HepG2 (cell line): ENCODE data around the gene AJM1. TPM values are rescaled to one million over a fixed set of nuclear protein-coding genes. Genes with fewer than 3 reads are reported as not detected.

ENCODE experiments used
- AFF4 ChIP-seq: sonication (generic); formaldehyde crosslinking; IDR thresholded peaks from 2 replicates; pipeline ENCODE4 v1.4.0; 2020; ENCODE audit warnings: missing genetic modification reagents
- BRCA1 ChIP-seq: sonication (generic); formaldehyde crosslinking; IDR thresholded peaks from 2 replicates; pipeline ENCODE4 v1.4.0; 2020; ENCODE audit warnings: missing genetic modification reagents
- CBX5 ChIP-seq: sonication (generic); formaldehyde crosslinking; IDR thresholded peaks from 2 replicates; pipeline ENCODE4 v1.4.0; 2020; ENCODE audit warnings: missing genetic modification reagents, borderline replicate concordance
- DR1 ChIP-seq: sonication (generic); formaldehyde crosslinking; IDR thresholded peaks from 2 replicates; pipeline ENCODE4 v1.8.0; 2021; ENCODE audit warnings: mild to moderate bottlenecking, missing genetic modification reagents, inconsistent platforms
- ELF4 ChIP-seq: sonication (generic); formaldehyde crosslinking; IDR thresholded peaks from 2 replicates; pipeline ENCODE4 v1.5.0; 2020; ENCODE audit warnings: missing genetic modification reagents, mild to moderate bottlenecking, moderate library complexity, borderline replicate concordance
- GATA4 ChIP-seq: sonication (generic); IDR thresholded peaks from 2 replicates; pipeline ENCODE4 v1.6.1; 2016; ENCODE audit warnings: antibody characterized with exemption, low read depth, borderline replicate concordance
- HOXA3 ChIP-seq: sonication (generic); formaldehyde crosslinking; IDR thresholded peaks from 2 replicates; pipeline ENCODE4 v1.5.0; 2020; ENCODE audit warnings: missing genetic modification reagents
- KLF13 ChIP-seq: sonication (generic); formaldehyde crosslinking; IDR thresholded peaks from 2 replicates; pipeline ENCODE4 v1.4.0; 2020; ENCODE audit warnings: mild to moderate bottlenecking, missing genetic modification reagents
- SKI ChIP-seq: fragments of 450-650 bp; IDR thresholded peaks from one replicate; pipeline ENCODE4 v1.6.1; 2018; ENCODE audit warnings: mild to moderate bottlenecking; ENCODE audit not compliant: partially characterized antibody
- ZBTB38 ChIP-seq: sonication (generic); formaldehyde crosslinking; IDR thresholded peaks from 2 replicates; pipeline ENCODE4 v1.5.1; 2020; ENCODE audit warnings: mild to moderate bottlenecking, missing genetic modification reagents
- ZC3H13 ChIP-seq: sonication (generic); formaldehyde crosslinking; IDR thresholded peaks from 2 replicates; pipeline ENCODE4 v1.8.1; 2023; ENCODE audit warnings: mild to moderate bottlenecking, missing genetic modification reagents, moderate library complexity
- ZEB1 ChIP-seq: IDR thresholded peaks from 2 replicates; pipeline ENCODE4 v1.6.1; 2012; ENCODE audit warnings: mild to moderate bottlenecking, low read depth, inconsistent platforms; ENCODE audit not compliant: insufficient replicate concordance
- ZFX ChIP-seq: sonication (generic); formaldehyde crosslinking; IDR thresholded peaks from 2 replicates; pipeline ENCODE4 v1.4.0; 2020; ENCODE audit warnings: mild to moderate bottlenecking, low read depth, missing genetic modification reagents, moderate library complexity
- ZFY ChIP-seq: sonication (generic); formaldehyde crosslinking; IDR thresholded peaks from 2 replicates; pipeline ENCODE4 v1.4.0; 2020; ENCODE audit warnings: missing genetic modification reagents
- ZNF430 ChIP-seq: sonication (generic); formaldehyde crosslinking; IDR thresholded peaks from 2 replicates; pipeline ENCODE4 v1.9.0; 2021; ENCODE audit warnings: mild to moderate bottlenecking, missing genetic modification reagents
- ZNF446 ChIP-seq: sonication (generic); formaldehyde crosslinking; IDR thresholded peaks from 2 replicates; pipeline ENCODE4 v1.5.0; 2020; ENCODE audit warnings: mild to moderate bottlenecking, missing genetic modification reagents
- ZNF543 ChIP-seq: sonication (generic); formaldehyde crosslinking; IDR thresholded peaks from 2 replicates; pipeline ENCODE4 v1.4.0; 2020; ENCODE audit warnings: mild to moderate bottlenecking, missing genetic modification reagents
- ZNF788 ChIP-seq: sonication (generic); formaldehyde crosslinking; IDR thresholded peaks from 2 replicates; pipeline ENCODE4 v1.5.0; 2020; ENCODE audit warnings: mild to moderate bottlenecking, missing genetic modification reagents, borderline replicate concordance
- ZUFSP ChIP-seq: sonication (generic); formaldehyde crosslinking; IDR thresholded peaks from 2 replicates; pipeline ENCODE4 v1.9.0; 2021; ENCODE audit warnings: missing genetic modification reagents, mild to moderate bottlenecking, borderline replicate concordance
- polyA plus RNA-seq, 8 experiments: library from polyadenylated mRNA; depleted of rRNA in 3 of 8; stranded (reverse) in 7 of 8; unstranded in 1 of 8; fragments of >200 nt; fragmentation: Illumina TruSeq in 4 of 8; extraction: Trizol in 4 of 8; gene quantifications; 2 replicates each; pipeline versions ENCODE4 v1.2.1 to v1.2.3, GENCODE V29; 2011 to 2016; ENCODE audit warnings: low read depth in 4 of 8, missing spikeins in 1 of 8, mixed read lengths in 1 of 8; ENCODE audit not compliant: insufficient read depth in 1 of 8
- total RNA-seq, 5 experiments: library from RNA; depleted of rRNA; stranded (reverse); fragments of >200 nt; fragmentation: Illumina TruSeq; extraction: Trizol; gene quantifications; 2 replicates each; pipeline ENCODE4 v1.2.3, GENCODE V29; 2016; ENCODE audit warnings: low read depth in 1 of 5
- TF ChIP-seq, protein P1 (sequence below): sonication (generic); formaldehyde crosslinking; IDR thresholded peaks from 2 replicates; pipeline ENCODE4 v1.5.1; 2020; ENCODE audit warnings: missing genetic modification reagents, mild to moderate bottlenecking, borderline replicate concordance
- TF ChIP-seq, protein P2 (sequence below): sonication (generic); formaldehyde crosslinking; IDR thresholded peaks from 2 replicates; pipeline ENCODE4 v1.4.0; 2020; ENCODE audit warnings: mild to moderate bottlenecking, low read depth, missing genetic modification reagents

The AJM1 gene
- total and polyA plus RNA-seq, 2 of the 13 experiments (the other 11 are each of a cell fraction or from before 2014, with no cell fraction given) = 1.1 to 1.2 TPM

DNA sequence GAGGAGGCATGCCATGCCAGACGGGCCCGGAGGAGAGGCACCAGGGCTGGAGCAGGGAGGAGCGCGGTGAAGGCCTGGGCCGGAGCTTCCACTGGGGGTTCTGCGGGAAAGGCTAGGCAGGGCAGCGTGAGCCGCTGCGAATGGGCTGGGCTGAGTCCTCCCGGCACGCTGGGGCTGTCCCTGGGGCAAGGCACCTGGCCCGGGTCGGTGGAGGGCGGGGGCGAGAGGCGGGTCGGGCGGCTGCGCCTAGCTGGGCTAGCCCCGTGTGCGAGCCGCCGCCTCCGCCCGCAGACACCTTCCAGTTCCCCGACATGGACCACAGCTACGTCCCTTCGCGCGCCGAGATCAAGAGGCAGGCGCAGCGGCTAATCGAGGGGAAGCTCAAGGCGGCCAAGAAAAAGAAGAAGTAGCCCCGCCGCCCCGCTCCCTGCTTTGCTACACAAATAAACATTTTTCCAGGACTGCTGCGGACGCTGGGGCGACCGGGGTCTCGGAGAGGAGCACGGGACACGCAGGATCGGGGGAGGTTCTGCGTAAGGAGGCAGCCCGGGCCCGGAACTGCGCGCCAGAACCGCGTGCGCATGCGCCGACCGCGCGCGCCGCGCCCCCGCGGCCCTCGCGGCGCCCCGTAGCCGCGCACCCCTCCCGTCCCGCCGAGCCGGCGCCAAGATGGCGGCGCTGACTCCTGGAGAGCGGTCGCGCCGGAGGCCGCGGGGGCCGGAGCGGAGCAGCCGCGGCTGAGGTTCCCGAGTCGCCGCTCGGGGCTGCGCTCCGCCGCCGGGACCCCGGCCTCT, 34.8 kb upstream of the AJM1 start, which contains the start of gene RABL6 (continued):
- peak; percentile 52; the same call in 1 of the 2 replicates for TF ChIP-seq AFF4 (CRISPR knock-in tag)
- TF ChIP-seq KLF13 (CRISPR knock-in tag) = 0 out of 2 replicates have a peak, but pooled peaks have one; percentile 40
- TF ChIP-seq, protein P1, sequence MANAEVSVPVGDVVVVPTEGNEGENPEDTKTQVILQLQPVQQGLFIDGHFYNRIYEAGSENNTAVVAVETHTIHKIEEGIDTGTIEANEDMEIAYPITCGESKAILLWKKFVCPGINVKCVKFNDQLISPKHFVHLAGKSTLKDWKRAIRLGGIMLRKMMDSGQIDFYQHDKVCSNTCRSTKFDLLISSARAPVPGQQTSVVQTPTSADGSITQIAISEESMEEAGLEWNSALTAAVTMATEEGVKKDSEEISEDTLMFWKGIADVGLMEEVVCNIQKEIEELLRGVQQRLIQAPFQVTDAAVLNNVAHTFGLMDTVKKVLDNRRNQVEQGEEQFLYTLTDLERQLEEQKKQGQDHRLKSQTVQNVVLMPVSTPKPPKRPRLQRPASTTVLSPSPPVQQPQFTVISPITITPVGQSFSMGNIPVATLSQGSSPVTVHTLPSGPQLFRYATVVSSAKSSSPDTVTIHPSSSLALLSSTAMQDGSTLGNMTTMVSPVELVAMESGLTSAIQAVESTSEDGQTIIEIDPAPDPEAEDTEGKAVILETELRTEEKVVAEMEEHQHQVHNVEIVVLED (CRISPR knock-in tag) = peak; percentile 51; the same call in 1 of the 2 replicates
- TF ChIP-seq ZNF446 (CRISPR knock-in tag) = peak; percentile 71
- TF ChIP-seq ZNF788 = peak; percentile 84; the same call in 1 of the 2 replicates
- peak; percentile 29 for TF ChIP-seq SKI
- 0 out of 2 replicates have a peak, but pooled peaks have one; percentile 46 for TF ChIP-seq ZFY (CRISPR knock-in tag)
- TF ChIP-seq BRCA1 (CRISPR knock-in tag) = no peak; the same call in 1 of the 2 replicates
- TF ChIP-seq GATA4 = 0 out of 2 replicates have a peak, but pooled peaks have one; percentile 36
- TF ChIP-seq ZEB1 = no peak
- TF ChIP-seq, protein P2, sequence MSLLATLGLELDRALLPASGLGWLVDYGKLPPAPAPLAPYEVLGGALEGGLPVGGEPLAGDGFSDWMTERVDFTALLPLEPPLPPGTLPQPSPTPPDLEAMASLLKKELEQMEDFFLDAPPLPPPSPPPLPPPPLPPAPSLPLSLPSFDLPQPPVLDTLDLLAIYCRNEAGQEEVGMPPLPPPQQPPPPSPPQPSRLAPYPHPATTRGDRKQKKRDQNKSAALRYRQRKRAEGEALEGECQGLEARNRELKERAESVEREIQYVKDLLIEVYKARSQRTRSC (CRISPR knock-in tag) = 0 out of 2 replicates have a peak, but pooled peaks have one; percentile 44
- peak; percentile 58; the same call in 1 of the 2 replicates for TF ChIP-seq HOXA3
- TF ChIP-seq ZBTB38 (CRISPR knock-in tag) = 0 out of 2 replicates have a peak, but pooled peaks have one; percentile 33
- TF ChIP-seq ZNF430 = peak; percentile 46; the same call in 1 of the 2 replicates
- peak; percentile 61; the same call in 1 of the 2 replicates for TF ChIP-seq ELF4 (CRISPR knock-in tag)
- peak; percentile 97 for TF ChIP-seq ZC3H13 (CRISPR knock-in tag)
- TF ChIP-seq DR1 (CRISPR knock-in tag) = no peak
- TF ChIP-seq ZFX (CRISPR knock-in tag) = peak; percentile 40; the same call in 1 of the 2 replicates
- TF ChIP-seq ZNF543 (CRISPR knock-in tag) = 0 out of 2 replicates have a peak, but pooled peaks have one; percentile 51
- no peak for TF ChIP-seq ZUFSP (CRISPR knock-in tag)
- no peak for TF ChIP-seq CBX5 (CRISPR knock-in tag)
